Hepatocyte (in vitro differentiated cells): ENCODE measurements around the gene SEBOX. TPM values are rescaled to one million over a fixed set of nuclear protein-coding genes. Genes with fewer than 3 reads are reported as not detected.

ENCODE experiments used
- DNase-seq: peaks from one replicate; pipeline ENCODE4 v3.0.0-alpha.2; 2016; ENCODE audit warnings: low spot score
- H2AFZ ChIP-seq: fragments of 200-600 bp; sonication (generic); 2 replicates; pipeline ENCODE4 v1.6.0; 2016; ENCODE audit warnings: antibody characterized with exemption, mild to moderate bottlenecking
- H3K27ac ChIP-seq: fragments of 200-600 bp; sonication (generic); 2 replicates; pipeline ENCODE4 v1.5.1; 2016; ENCODE audit warnings: mild to moderate bottlenecking
- H3K27me3 ChIP-seq: fragments of 200-600 bp; sonication (generic); 2 replicates; pipeline ENCODE4 v1.6.1; 2016
- H3K36me3 ChIP-seq: fragments of 200-600 bp; sonication (generic); replicated peaks from 2 replicates; pipeline ENCODE4 v1.5.1; 2016; ENCODE audit warnings: low read depth; ENCODE audit not compliant: insufficient read depth
- H3K4me1 ChIP-seq: fragments of 200-600 bp; sonication (generic); 2 replicates; pipeline ENCODE4 v1.5.1; 2016; ENCODE audit warnings: mild to moderate bottlenecking, moderate library complexity; ENCODE audit not compliant: insufficient read depth
- H3K4me2 ChIP-seq: fragments of 200-600 bp; sonication (generic); 2 replicates; pipeline ENCODE4 v1.6.0; 2016
- H3K4me3 ChIP-seq: fragments of 200-600 bp; sonication (generic); 2 replicates; pipeline ENCODE4 v1.5.1; 2016; ENCODE audit warnings: mild to moderate bottlenecking
- H3K79me2 ChIP-seq: fragments of 200-600 bp; sonication (generic); 2 replicates; pipeline ENCODE4 v1.6.0; 2017; ENCODE audit warnings: mild to moderate bottlenecking
- H3K9me2 ChIP-seq: fragments of 200-600 bp; sonication (generic); replicated peaks from 2 replicates; pipeline ENCODE4 v1.6.0; 2017; ENCODE audit warnings: mild to moderate bottlenecking; ENCODE audit not compliant: insufficient read depth
- H3K9me3 ChIP-seq: fragments of 200-600 bp; sonication (generic); 2 replicates; pipeline ENCODE4 v1.5.1; 2016; ENCODE audit warnings: low read depth, mild to moderate bottlenecking
- H4K20me1 ChIP-seq: fragments of 200-600 bp; sonication (generic); 2 replicates; pipeline ENCODE4 v1.6.0; 2016; ENCODE audit warnings: mild to moderate bottlenecking; ENCODE audit not compliant: insufficient read depth, poor library complexity, severe bottlenecking
- CTCF ChIP-seq: fragments of 200-600 bp; sonication (generic); IDR thresholded peaks from 2 replicates; pipeline ENCODE4 v1.5.1; 2016; ENCODE audit warnings: antibody characterized with exemption, mild to moderate bottlenecking; ENCODE audit not compliant: poor library complexity
- EZH2 ChIP-seq: fragments of 200-600 bp; sonication (generic); IDR thresholded peaks from 2 replicates; pipeline ENCODE4 v1.6.1; 2016; ENCODE audit warnings: antibody characterized with exemption, mild to moderate bottlenecking, borderline replicate concordance
- EZH2phosphoT487 ChIP-seq: fragments of 200-600 bp; sonication (generic); IDR thresholded peaks from one replicate; pipeline ENCODE4 v1.6.1; 2018; ENCODE audit warnings: antibody characterized with exemption, mild to moderate bottlenecking, low read depth, moderate library complexity; ENCODE audit not compliant: unreplicated experiment, severe bottlenecking
- WGBS: methylation state at CpG from one replicate; pipeline ENCODE4 v1.1.6; 2016; ENCODE audit warnings: low lambda C conversion rate; ENCODE audit errors: missing lambda C conversion rate; 5-methylcytosine and 5-hydroxymethylcytosine counted together
- polyA plus RNA-seq: library from polyadenylated mRNA; unstranded; fragments of >200 nt; fragmentation: Nextera tagmentation; extraction: Ambion mirVana; gene quantifications from 2 replicates; pipeline ENCODE4 v1.2.1, GENCODE V29; 2016
- total RNA-seq: library from RNA; depleted of rRNA; stranded (reverse); fragments of >200 nt; gene quantifications from 2 replicates; pipeline ENCODE4 v1.2.3, GENCODE V29; 2014

The SEBOX gene
- not detected in 2 replicates for total RNA-seq
- not detected in 2 replicates for polyA plus RNA-seq

- no peaks in the 10 kb centered on the region for H3K79me2 ChIP-seq
- no peak within 1 kb of the TSS for H3K27ac ChIP-seq
- H3K9me2 ChIP-seq, result no peaks in the 10 kb centered on the region
- no peak within 1 kb of the TSS for H3K4me2 ChIP-seq
- no peaks in the 10 kb centered on the region for H3K9me3 ChIP-seq
- TF ChIP-seq EZH2phosphoT487 (no peak), CTCF (no peak), EZH2 (no peak)
- H3K27me3 ChIP-seq, result no peaks in the 10 kb centered on the region
- no peaks in the 10 kb centered on the region for H4K20me1 ChIP-seq
- H3K4me3 ChIP-seq, result no peak within 1 kb of the TSS
- H3K36me3 ChIP-seq, result no peaks in the 10 kb centered on the region
- peaks cover 10% of the 10 kb centered on the region for H3K4me1 ChIP-seq
- H2AFZ ChIP-seq, result no peak within 1 kb of the TSS
- DNase-seq, result no peak
- WGBS, result 97% methylated on average over 13 of the region's 13 CpGs
These were observed at the start of gene SEBOX for GRCh38 chr17:28364665-28365363. TSS of gene SEBOX (minus strand) at chr17:28365199. CDS start at chr17:28365151, 48 bp downstream.

GRCh38 chr17:28413804-28414203 lies 48.8 kb upstream of the SEBOX start:
- Histone ChIP-seq H3K4me2 (no peak overlapping the region), H3K9me3 (no peaks in the 10 kb centered on the region), H3K27me3 (no peaks in the 10 kb centered on the region), H2AFZ (no peak overlapping the region), H3K79me2 (no peaks in the 10 kb centered on the region), H3K36me3 (no peaks in the 10 kb centered on the region), H3K9me2 (no peaks in the 10 kb centered on the region), H4K20me1 (no peaks in the 10 kb centered on the region), H3K4me3 (no peak overlapping the region), H3K4me1 (no peaks in the 10 kb centered on the region), H3K27ac (no peak overlapping the region)
- TF ChIP-seq EZH2phosphoT487 (no peak), CTCF (no peak), EZH2 (no peak)
- DNase-seq, result no peak
- 71% methylated on average over 7 of the region's 7 CpGs for WGBS

- DNase-seq, result no peak
- Histone ChIP-seq H3K4me1 (peaks cover 13% of the 10 kb centered on the region), H3K4me3 (no peak overlapping the region), H4K20me1 (no peaks in the 10 kb centered on the region), H3K79me2 (no peaks in the 10 kb centered on the region), H3K27ac (no peak overlapping the region), H3K9me3 (no peaks in the 10 kb centered on the region), H2AFZ (no peak overlapping the region), H3K36me3 (no peaks in the 10 kb centered on the region), H3K27me3 (no peaks in the 10 kb centered on the region), H3K9me2 (no peaks in the 10 kb centered on the region), H3K4me2 (no peak overlapping the region)
- TF ChIP-seq CTCF, result no peak
- TF ChIP-seq EZH2, result no peak
- 68% methylated on average over 3 of the region's 3 CpGs for WGBS
These were observed 47.1 kb upstream of the SEBOX start for GRCh38 chr17:28412099-28412498.

- Histone ChIP-seq H3K9me3 (no peaks in the 10 kb centered on the region), H4K20me1 (no peaks in the 10 kb centered on the region), H3K4me2 (peak overlapping the region; percentile 98), H3K9me2 (no peaks in the 10 kb centered on the region), H3K4me1 (peaks cover 28% of the 10 kb centered on the region), H2AFZ (no peak overlapping the region), H3K4me3 (no peak overlapping the region), H3K36me3 (no peaks in the 10 kb centered on the region), H3K27me3 (no peaks in the 10 kb centered on the region), H3K27ac (peak overlapping the region; percentile 81), H3K79me2 (peaks cover 13% of the 10 kb centered on the region)
- DNase-seq, result no peak
- WGBS, result 84% methylated on average over 1 of the region's 1 CpG
- TF ChIP-seq CTCF (no peak), EZH2phosphoT487 (no peak), EZH2 (no peak)
These were observed 42.9 kb upstream of the SEBOX start for GRCh38 chr17:28407974-28408306.
